Upper lobe of left lung (tissue), 4 donors: ENCODE results near the gene APOOL.

Experiments
- CTCF ChIP-seq, 6 experiments: fragments of 450-650 bp in 4 of 6; fragments of 200-600 bp in 2 of 6; sonication (generic) in 2 of 6; IDR thresholded peaks; one replicate each; pipeline ENCODE4 v1.5.1; 2016 to 2019; ENCODE audit warnings: antibody characterized with exemption in 6 of 6
- EP300 ChIP-seq, 4 donors: sonication (generic); formaldehyde crosslinking; IDR thresholded peaks; one replicate each; pipeline ENCODE4 v1.5.1; 2017; ENCODE audit warnings: antibody characterized with exemption in 4 of 4, control low read depth in 2 of 4
- POLR2A ChIP-seq, 4 donors: fragments of 450-650 bp; IDR thresholded peaks; one replicate each; pipeline ENCODE4 v1.5.1; 2016 to 2017; ENCODE audit warnings: antibody characterized with exemption in 4 of 4, mild to moderate bottlenecking in 2 of 4

DNA sequence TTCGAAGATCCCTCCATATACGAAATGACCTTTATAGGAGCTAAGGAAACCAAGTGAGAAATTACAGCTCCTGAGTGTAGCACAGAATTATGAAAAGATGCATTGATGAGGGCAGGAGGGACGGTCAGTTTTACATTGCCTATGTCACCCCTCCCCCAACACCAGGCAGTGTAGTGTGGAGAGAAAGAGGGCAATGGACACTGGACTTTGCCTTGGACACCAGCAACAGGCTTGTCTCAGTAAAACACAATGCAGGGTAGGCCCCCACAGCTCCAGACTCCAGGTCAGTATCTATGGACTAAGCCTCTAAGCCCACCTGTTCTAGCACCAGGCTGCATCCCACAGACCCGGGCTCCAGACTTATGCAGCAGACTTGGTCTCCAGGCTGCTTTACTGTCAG lies 16.5 kb downstream of the APOOL start:
- TF ChIP-seq POLR2A (IDR thresholded peaks at IDR 0.05) (no peak), CTCF (IDR thresholded peaks at IDR 0.05) (no peak), EP300 (IDR thresholded peaks at IDR 0.05) (no peak)
